C4-2B (cell line): ENCODE results near the gene JAG2.

Experiments used
- CTCF ChIP-seq: fragments of 450-650 bp; conservative IDR thresholded peaks from 2 replicates; pipeline ENCODE4 v1.5.1; 2017; ENCODE audit warnings: mild to moderate bottlenecking
- ZFX ChIP-seq: fragments of 450-650 bp; IDR thresholded peaks from 2 replicates; pipeline ENCODE4 v1.6.1; 2017

GRCh38 chr14:105168979-105169507 lies 467 bp upstream of the JAG2 start:
- TF ChIP-seq CTCF (no peak; the same call in 1 of the 2 replicates), ZFX (no peak)
